Prostate gland (tissue), 2 donors: ENCODE measurements around the gene PPP4R2.

Source experiments
- CTCF ChIP-seq, 4 experiments: fragments of 200-600 bp in 2 of 4; fragments of 450-650 bp in 2 of 4; sonication (generic) in 2 of 4; IDR thresholded peaks; 1 replicate in 3 of 4; 2 replicates in 1 of 4; pipeline ENCODE4 v1.5.1; 2016 to 2019; ENCODE audit warnings: antibody characterized with exemption in 4 of 4, mild to moderate bottlenecking in 2 of 4, moderate library complexity in 2 of 4
- POLR2A ChIP-seq: fragments of 450-650 bp; IDR thresholded peaks from one replicate; pipeline ENCODE4 v1.6.1; 2016; ENCODE audit warnings: antibody characterized with exemption, mild to moderate bottlenecking

GRCh38 chr3:73055583-73055982, 59.0 kb downstream of the PPP4R2 start:
- TF ChIP-seq POLR2A (no peak), CTCF (IDR thresholded peaks at IDR 0.05) (no peak)
